Measurements from ENCODE around the gene OR4K5.

The OR4K5 gene

DNA sequence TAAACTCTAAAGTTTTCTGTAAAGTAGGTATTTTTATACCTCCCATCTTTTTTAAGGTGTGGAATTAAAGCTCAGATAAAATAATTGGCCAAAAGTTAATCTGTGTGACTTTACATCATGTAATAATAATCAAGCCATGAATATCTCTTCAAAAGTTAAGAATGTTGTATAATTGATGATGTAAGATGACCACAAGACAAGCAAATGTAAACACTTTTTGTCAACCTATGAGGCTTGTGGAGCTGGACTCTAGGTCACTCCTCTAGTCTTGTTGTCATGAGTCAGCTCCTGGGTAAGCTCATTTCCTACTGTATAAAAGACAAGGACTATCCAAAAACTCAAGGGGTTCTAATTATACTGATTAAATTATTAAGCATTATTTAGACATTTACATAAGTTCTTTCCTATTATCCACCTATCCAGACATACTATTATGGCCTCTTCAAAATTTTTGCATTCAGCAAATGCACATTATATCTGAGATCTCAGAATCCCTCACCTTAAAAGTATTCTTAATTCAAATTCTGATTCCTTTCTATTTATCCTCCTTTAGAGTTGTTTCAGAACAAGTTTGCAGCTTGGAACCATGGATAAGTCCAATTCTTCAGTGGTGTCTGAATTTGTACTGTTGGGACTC, at the start of gene OR4K5:
Gene OR4K5, plus strand, starts transcription at position 587 of the 637 bp plus-strand sequence. Its CDS starts 0 bp downstream, at position 587.
- Histone ChIP-seq H3K4me3 (ENCODE audit: low read depth, low read length) (no peak within 1 kb of the TSS), H3K27me3 (ENCODE audit: insufficient read depth, low read depth, severe bottlenecking) (peaks cover 60% of the 10 kb centered on the region), H3K36me3 (no peaks in the 10 kb centered on the region), H3K9me3 (ENCODE audit: severe bottlenecking) (no peaks in the 10 kb centered on the region), H3K27ac (no peak within 1 kb of the TSS)
- no peak for DNase-seq
- TF ChIP-seq, protein P1, sequence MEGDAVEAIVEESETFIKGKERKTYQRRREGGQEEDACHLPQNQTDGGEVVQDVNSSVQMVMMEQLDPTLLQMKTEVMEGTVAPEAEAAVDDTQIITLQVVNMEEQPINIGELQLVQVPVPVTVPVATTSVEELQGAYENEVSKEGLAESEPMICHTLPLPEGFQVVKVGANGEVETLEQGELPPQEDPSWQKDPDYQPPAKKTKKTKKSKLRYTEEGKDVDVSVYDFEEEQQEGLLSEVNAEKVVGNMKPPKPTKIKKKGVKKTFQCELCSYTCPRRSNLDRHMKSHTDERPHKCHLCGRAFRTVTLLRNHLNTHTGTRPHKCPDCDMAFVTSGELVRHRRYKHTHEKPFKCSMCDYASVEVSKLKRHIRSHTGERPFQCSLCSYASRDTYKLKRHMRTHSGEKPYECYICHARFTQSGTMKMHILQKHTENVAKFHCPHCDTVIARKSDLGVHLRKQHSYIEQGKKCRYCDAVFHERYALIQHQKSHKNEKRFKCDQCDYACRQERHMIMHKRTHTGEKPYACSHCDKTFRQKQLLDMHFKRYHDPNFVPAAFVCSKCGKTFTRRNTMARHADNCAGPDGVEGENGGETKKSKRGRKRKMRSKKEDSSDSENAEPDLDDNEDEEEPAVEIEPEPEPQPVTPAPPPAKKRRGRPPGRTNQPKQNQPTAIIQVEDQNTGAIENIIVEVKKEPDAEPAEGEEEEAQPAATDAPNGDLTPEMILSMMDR (IDR thresholded peaks at IDR 0.05; ENCODE audit: low read depth, low read length): no peak

DNA sequence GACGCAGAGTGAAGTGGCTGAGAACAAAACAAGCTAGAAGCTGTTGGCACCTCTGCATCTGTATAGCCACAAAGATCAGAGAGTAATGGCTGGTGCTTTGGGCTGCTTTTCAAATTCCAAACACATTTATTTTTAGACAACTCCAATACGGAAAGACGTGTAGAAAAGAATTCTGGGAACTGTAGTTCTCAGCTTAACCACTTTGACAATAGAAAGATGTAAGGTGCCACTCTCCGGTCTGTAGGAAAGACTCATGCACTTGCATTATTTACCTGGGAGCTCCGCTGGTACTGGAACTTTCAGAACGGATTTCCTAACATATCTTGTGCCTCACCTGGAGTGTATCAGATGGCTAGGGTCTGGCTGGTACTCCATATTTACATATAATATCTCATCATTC, 47.2 kb upstream of the OR4K5 start:
- TF ChIP-seq, protein P1 (IDR thresholded peaks at IDR 0.05; ENCODE audit: low read depth, low read length): no peak
- Histone ChIP-seq H3K36me3 (no peaks in the 10 kb centered on the region), H3K9me3 (ENCODE audit: severe bottlenecking) (no peaks in the 10 kb centered on the region), H3K4me3 (ENCODE audit: low read depth, low read length) (no peak overlapping the region), H3K27ac (no peak overlapping the region), H3K27me3 (ENCODE audit: insufficient read depth, low read depth, severe bottlenecking) (peaks cover 61% of the 10 kb centered on the region)
- DNase-seq: no peak

DNA sequence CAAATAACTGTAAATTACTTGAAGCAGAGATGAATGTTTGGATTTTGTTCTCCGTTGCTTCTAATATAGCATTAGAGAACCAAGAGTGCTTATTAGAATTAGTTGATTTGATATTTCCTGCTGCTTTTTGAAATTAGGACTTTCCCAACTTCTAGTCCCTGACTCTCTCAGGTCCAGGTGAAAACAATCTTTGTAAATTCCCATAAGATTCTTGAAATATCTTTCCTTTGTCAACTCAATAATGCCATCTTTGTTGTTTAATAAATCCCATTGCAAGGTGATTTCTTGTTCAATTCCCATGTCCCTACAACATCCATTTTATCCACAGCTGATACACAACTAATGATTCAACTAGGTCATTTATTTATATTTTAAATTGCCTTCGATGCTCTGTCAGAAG, 45.6 kb upstream of the OR4K5 start, which contains the start of gene OR4K2:
Gene OR4K2, plus strand, starts transcription at position 301 of the 400 bp plus-strand sequence. CDS start 1,126 bp downstream, outside the sequence.
- H3K9me3 ChIP-seq (ENCODE audit: severe bottlenecking): no peaks in the 10 kb centered on the region
- no peaks in the 10 kb centered on the region for H3K36me3 ChIP-seq
- DNase-seq: no peak
- TF ChIP-seq, protein P1 (IDR thresholded peaks at IDR 0.05; ENCODE audit: low read depth, low read length): no peak
- H3K27me3 ChIP-seq (ENCODE audit: insufficient read depth, low read depth, severe bottlenecking): peaks cover 45% of the 10 kb centered on the region
- H3K4me3 ChIP-seq (ENCODE audit: low read depth, low read length): no peak within 1 kb of the TSS
- no peak within 1 kb of the TSS for H3K27ac ChIP-seq

DNA sequence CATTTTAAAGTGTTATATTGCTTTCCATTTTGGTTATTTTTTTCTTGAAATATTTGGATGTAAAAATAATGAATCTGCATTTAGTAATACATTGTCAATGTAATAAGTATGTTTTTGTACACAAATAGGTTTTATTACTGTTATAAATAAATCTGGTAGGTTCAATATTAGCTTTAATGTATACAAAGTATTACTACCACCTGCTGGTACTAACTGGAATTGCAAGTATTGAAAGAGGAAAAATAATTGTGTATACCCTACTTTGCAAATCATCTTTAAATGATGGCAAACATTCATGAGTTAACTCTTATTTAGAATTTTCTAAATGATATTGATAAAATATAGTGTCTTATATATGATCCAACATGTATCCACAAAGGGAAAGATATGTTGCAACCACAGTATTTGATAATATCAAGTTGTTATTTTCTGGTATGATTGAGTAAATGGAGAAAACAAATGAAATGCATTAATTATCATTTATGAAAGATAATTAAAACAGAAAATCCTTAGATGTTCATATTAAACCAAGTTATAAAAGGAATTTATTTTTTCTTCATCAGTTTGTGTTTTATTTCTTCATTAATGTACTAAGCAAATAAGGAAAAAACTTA, 42.3 kb upstream of the OR4K5 start:
- H3K4me3 ChIP-seq (ENCODE audit: low read depth, low read length): no peak overlapping the region
- no peak overlapping the region for H3K27ac ChIP-seq
- H3K9me3 ChIP-seq (ENCODE audit: severe bottlenecking): no peaks in the 10 kb centered on the region
- no peaks in the 10 kb centered on the region for H3K36me3 ChIP-seq
- TF ChIP-seq, protein P1 (IDR thresholded peaks at IDR 0.05; ENCODE audit: low read depth, low read length): 0 out of 2 replicates have a peak, but pooled peaks have one; percentile 6
- no peak for DNase-seq
- peaks cover 60% of the 10 kb centered on the region for H3K27me3 ChIP-seq (ENCODE audit: insufficient read depth, low read depth, severe bottlenecking)

DNA sequence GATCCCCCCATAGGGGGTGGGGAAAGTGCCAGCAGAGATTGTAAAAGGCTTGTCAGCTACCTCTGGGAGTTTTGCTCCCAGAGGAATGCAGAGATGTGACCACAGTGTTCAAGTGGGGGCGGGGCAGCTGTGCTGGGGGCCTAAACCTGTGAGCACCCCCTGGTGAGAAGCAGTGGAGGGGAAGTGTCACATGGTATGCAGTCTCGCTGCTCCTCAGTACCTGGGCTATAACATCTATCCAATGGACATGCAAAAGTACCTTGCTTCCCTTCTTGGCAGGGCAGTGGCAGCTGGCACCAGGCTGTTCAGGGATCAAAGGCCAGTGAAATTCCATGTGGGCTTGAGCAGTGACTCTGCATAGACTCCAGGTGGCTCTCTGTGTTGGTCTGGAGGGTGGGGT, 25.1 kb upstream of the OR4K5 start:
- Histone ChIP-seq H3K36me3 (no peaks in the 10 kb centered on the region), H3K27ac (no peak overlapping the region), H3K27me3 (ENCODE audit: insufficient read depth, low read depth, severe bottlenecking) (peaks cover 3% of the 10 kb centered on the region), H3K4me3 (ENCODE audit: low read depth, low read length) (no peak overlapping the region), H3K9me3 (ENCODE audit: severe bottlenecking) (peaks cover 57% of the 10 kb centered on the region)
- TF ChIP-seq, protein P1 (IDR thresholded peaks at IDR 0.05; ENCODE audit: low read depth, low read length): no peak
- DNase-seq: no peak
